ENCODE results near the gene SIRPA. TPM values are rescaled to one million over a fixed set of nuclear protein-coding genes. Genes with fewer than 3 reads are reported as not detected.

SIRPA gene
- total RNA-seq, 3 donors from 2014 or later (not counting 1 experiment from before 2014, with no cell fraction given): 1.3 to 7.5 (median 2.3) TPM

GRCh38 chr20:1887756-1888155, 7.5 kb upstream of the SIRPA start:
- no peak overlapping the region for H3K27ac Mint-ChIP-seq
- WGBS (ENCODE audit: insufficient coverage): 82% methylated on average over 2 of the region's 2 CpGs
- H3K27ac ChIP-seq (ENCODE audit: low read length): no peak overlapping the region

GRCh38 chr20:1888796-1889463, 6.3 kb upstream of the SIRPA start:
- no peak for DNase-seq
- 46% methylated on average over 6 of the region's 7 CpGs for WGBS (ENCODE audit: insufficient coverage)
- intact Hi-C loops (cut with micrococcal nuclease): no loop called here

More at GRCh38 chr20:1887756-1888155, 7.5 kb upstream of the SIRPA start:
- Histone ChIP-seq H3K4me3 (ENCODE audit: low read length) (no peak overlapping the region), H3K27me3 (ENCODE audit: control insufficient read depth, insufficient read depth, low read length) (no peaks in the 10 kb centered on the region), H3K36me3 (ENCODE audit: control insufficient read depth, insufficient read depth, low read length) (no peaks in the 10 kb centered on the region), H3K4me1 (ENCODE audit: control insufficient read depth, insufficient read depth, low read length) (peaks cover 6% of the 10 kb centered on the region), H3K9me3 (ENCODE audit: control insufficient read depth, insufficient read depth, low read length) (no peaks in the 10 kb centered on the region)
- Mint-ChIP-seq H3K4me3 (no peak overlapping the region), H3K9me3 (no peaks in the 10 kb centered on the region), H3K36me3 (no peaks in the 10 kb centered on the region), H3K4me1 (no peaks in the 10 kb centered on the region), H3K27me3 (ENCODE audit: low read depth in 2 of 2) (peaks cover 34 to 36% of the 10 kb centered on the region in 2 donors)
- no peak for DNase-seq
- TF ChIP-seq, protein P1, sequence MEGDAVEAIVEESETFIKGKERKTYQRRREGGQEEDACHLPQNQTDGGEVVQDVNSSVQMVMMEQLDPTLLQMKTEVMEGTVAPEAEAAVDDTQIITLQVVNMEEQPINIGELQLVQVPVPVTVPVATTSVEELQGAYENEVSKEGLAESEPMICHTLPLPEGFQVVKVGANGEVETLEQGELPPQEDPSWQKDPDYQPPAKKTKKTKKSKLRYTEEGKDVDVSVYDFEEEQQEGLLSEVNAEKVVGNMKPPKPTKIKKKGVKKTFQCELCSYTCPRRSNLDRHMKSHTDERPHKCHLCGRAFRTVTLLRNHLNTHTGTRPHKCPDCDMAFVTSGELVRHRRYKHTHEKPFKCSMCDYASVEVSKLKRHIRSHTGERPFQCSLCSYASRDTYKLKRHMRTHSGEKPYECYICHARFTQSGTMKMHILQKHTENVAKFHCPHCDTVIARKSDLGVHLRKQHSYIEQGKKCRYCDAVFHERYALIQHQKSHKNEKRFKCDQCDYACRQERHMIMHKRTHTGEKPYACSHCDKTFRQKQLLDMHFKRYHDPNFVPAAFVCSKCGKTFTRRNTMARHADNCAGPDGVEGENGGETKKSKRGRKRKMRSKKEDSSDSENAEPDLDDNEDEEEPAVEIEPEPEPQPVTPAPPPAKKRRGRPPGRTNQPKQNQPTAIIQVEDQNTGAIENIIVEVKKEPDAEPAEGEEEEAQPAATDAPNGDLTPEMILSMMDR (IDR thresholded peaks at IDR 0.05): no peak
- no peak for ATAC-seq
- intact Hi-C loops (cut with micrococcal nuclease): no loop called here

GRCh38 chr20:1890469-1891262, 4.5 kb upstream of the SIRPA start:
- ATAC-seq (no peak), DNase-seq (no peak)
- Mint-ChIP-seq H3K9me3 (no peaks in the 10 kb centered on the region), H3K4me1 (no peaks in the 10 kb centered on the region), H3K27me3 (ENCODE audit: low read depth in 2 of 2) (peaks cover 46 to 47% of the 10 kb centered on the region in 2 donors), H3K4me3 (no peak overlapping the region), H3K36me3 (no peaks in the 10 kb centered on the region), H3K27ac (no peak overlapping the region)
- Histone ChIP-seq H3K27me3 (ENCODE audit: control insufficient read depth, insufficient read depth, low read length) (peaks cover 2% of the 10 kb centered on the region), H3K9me3 (ENCODE audit: control insufficient read depth, insufficient read depth, low read length) (no peaks in the 10 kb centered on the region), H3K4me3 (ENCODE audit: low read length) (no peak overlapping the region), H3K4me1 (ENCODE audit: control insufficient read depth, insufficient read depth, low read length) (peaks cover 4% of the 10 kb centered on the region), H3K27ac (ENCODE audit: low read length) (no peak overlapping the region), H3K36me3 (ENCODE audit: control insufficient read depth, insufficient read depth, low read length) (no peaks in the 10 kb centered on the region)
- WGBS (ENCODE audit: insufficient coverage): 86% methylated on average over 14 of the region's 14 CpGs
- TF ChIP-seq, protein P1 (IDR thresholded peaks at IDR 0.05): no peak
- intact Hi-C loops (cut with micrococcal nuclease): no loop called here

More at GRCh38 chr20:1888796-1889463, 6.3 kb upstream of the SIRPA start:
- H3K27ac Mint-ChIP-seq: no peak overlapping the region
- H3K36me3 Mint-ChIP-seq: no peaks in the 10 kb centered on the region
- H3K9me3 ChIP-seq (ENCODE audit: control insufficient read depth, insufficient read depth, low read length): no peaks in the 10 kb centered on the region
- H3K4me3 ChIP-seq (ENCODE audit: low read length): no peak overlapping the region
- H3K4me1 Mint-ChIP-seq: no peaks in the 10 kb centered on the region
- H3K9me3 Mint-ChIP-seq: no peaks in the 10 kb centered on the region
- no peaks in the 10 kb centered on the region for H3K4me1 ChIP-seq (ENCODE audit: control insufficient read depth, insufficient read depth, low read length)
- no peak overlapping the region for H3K4me3 Mint-ChIP-seq
- peak in 2 of 3 donors; percentile 9 to 66 for ATAC-seq
- peaks cover 43 to 46% of the 10 kb centered on the region in 2 donors for H3K27me3 Mint-ChIP-seq (ENCODE audit: low read depth in 2 of 2)
- H3K27ac ChIP-seq (ENCODE audit: low read length): no peak overlapping the region
- TF ChIP-seq, protein P1 (IDR thresholded peaks at IDR 0.05): no peak
- no peaks in the 10 kb centered on the region for H3K27me3 ChIP-seq (ENCODE audit: control insufficient read depth, insufficient read depth, low read length)
- H3K36me3 ChIP-seq (ENCODE audit: control insufficient read depth, insufficient read depth, low read length): no peaks in the 10 kb centered on the region

Data from natural killer cell (primary cell).